ENCODE measurements around the gene KCTD19.

KCTD19 gene

DNA sequence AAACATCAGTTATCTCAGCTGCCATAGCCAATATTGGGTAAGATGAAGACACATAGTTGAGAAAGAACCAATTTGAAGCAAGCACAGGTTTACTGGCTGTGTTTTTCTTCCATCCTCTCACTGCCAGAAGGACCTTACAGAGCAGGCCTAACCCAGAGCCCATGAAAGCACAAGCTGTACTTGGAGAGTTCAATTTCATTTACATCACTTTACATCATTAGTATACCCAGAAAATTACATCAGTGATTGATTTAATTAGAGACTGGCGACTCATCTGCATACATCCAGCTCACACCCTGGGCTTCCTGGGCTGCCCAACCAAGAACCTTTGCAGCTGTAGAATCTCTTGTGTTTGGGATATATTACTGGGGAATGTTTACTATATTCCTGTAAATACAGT is 23.8 kb upstream of the KCTD19 start:
- no peak for FAIRE-seq
- DNase-seq (ENCODE audit: insufficient read length, low spot score), result no peak
- TF ChIP-seq SPI1 (IDR thresholded peaks at IDR 0.05; ENCODE audit: low read depth, low read length) (no peak), POLR2AphosphoS5 (IDR thresholded peaks at IDR 0.05; ENCODE audit: low read depth, low read length) (no peak), POLR2A (IDR thresholded peaks at IDR 0.05; ENCODE audit: low read depth, low read length) (no peak), POU2F2 (IDR thresholded peaks at IDR 0.05; ENCODE audit: low read depth, low read length) (no peak), TAF1 (IDR thresholded peaks at IDR 0.05; ENCODE audit: low read depth, low read length) (no peak), PAX5 (IDR thresholded peaks at IDR 0.05; ENCODE audit: insufficient read depth, low read length, severe bottlenecking) (no peak)

DNA sequence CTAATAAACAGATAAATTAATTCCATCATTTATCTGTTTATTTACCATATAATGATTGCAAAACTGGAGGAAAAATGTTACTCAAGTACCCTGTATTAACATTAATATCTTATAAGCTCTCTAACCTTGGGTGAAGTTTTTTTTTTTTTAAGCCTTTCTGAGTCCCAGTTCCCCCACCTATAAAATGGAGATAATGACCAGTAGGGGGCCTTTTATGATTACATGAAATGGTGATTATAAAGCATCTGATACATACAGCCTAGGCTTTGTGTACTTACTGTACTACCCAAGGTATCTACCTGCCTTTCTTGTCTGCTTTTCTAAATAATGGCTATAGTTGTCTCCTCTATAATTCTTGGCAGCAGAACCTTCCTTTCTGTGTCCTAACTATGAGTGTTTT is 22.6 kb upstream of the KCTD19 start:
- no peak for DNase-seq (ENCODE audit: insufficient read length, low spot score)

DNA sequence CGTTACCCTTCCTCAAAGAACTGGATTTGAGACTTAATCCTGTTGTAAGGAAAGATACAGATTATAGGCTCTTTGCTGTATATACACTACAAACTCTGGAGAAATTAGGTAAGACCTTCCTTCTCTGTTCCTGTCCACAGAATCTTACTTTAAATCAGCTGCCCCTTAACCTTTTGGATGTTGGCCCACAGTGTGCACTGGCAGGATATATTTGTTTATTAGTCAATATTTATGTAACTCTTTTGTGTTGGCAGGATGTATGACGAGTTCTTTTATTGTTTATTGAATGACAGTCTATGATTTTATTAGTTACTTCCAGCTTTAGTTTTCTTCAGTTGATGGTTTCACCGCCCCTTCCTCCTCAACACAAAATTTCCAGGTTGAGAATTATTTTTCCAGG is 19.8 kb upstream of the KCTD19 start:
- TF ChIP-seq PAX5 (IDR thresholded peaks at IDR 0.05; ENCODE audit: insufficient read depth, low read length, severe bottlenecking), result no peak
- no peak for TF ChIP-seq POLR2AphosphoS5 (IDR thresholded peaks at IDR 0.05; ENCODE audit: low read depth, low read length)
- no peak for TF ChIP-seq TAF1 (IDR thresholded peaks at IDR 0.05; ENCODE audit: low read depth, low read length)
- TF ChIP-seq SPI1 (IDR thresholded peaks at IDR 0.05; ENCODE audit: low read depth, low read length), result no peak
- no peak for TF ChIP-seq POLR2A (IDR thresholded peaks at IDR 0.05; ENCODE audit: low read depth, low read length)
- no peak for TF ChIP-seq POU2F2 (IDR thresholded peaks at IDR 0.05; ENCODE audit: low read depth, low read length)
- DNase-seq (ENCODE audit: insufficient read length, low spot score), result no peak
- FAIRE-seq, result no peak

More for the DNA sequence above, 22.6 kb upstream of the KCTD19 start:
- TF ChIP-seq SPI1 (IDR thresholded peaks at IDR 0.05; ENCODE audit: low read depth, low read length), result no peak
- no peak for TF ChIP-seq TAF1 (IDR thresholded peaks at IDR 0.05; ENCODE audit: low read depth, low read length)
- TF ChIP-seq POLR2AphosphoS5 (IDR thresholded peaks at IDR 0.05; ENCODE audit: low read depth, low read length), result no peak
- TF ChIP-seq PAX5 (IDR thresholded peaks at IDR 0.05; ENCODE audit: insufficient read depth, low read length, severe bottlenecking), result no peak
- TF ChIP-seq POLR2A (IDR thresholded peaks at IDR 0.05; ENCODE audit: low read depth, low read length), result no peak
- TF ChIP-seq POU2F2 (IDR thresholded peaks at IDR 0.05; ENCODE audit: low read depth, low read length), result no peak
- no peak for FAIRE-seq

DNA sequence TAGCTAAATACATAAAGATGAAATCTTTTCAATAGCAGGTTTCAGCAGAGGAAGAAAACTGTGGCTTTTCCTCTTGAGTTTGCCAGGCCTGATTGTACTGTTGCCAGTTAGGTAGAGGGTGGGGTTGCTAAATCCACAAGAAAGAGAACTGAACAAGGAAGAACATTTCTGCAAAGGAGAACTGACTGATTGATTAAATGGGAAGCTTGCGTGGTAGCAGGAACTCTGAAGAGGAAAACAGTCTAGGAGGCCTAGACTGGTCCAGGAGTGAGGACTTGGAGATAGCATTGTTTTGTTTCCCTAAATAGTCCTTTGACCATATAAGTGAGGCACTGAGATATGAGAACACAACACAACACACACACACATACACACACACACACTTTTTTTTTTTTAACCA is 18.9 kb upstream of the KCTD19 start:
- FAIRE-seq, result no peak

GRCh38 chr16:67342616-67343015 is 16.1 kb upstream of the KCTD19 start:
- DNase-seq (ENCODE audit: insufficient read length, low spot score) (no peak), FAIRE-seq (no peak)
- TF ChIP-seq POU2F2 (IDR thresholded peaks at IDR 0.05; ENCODE audit: low read depth, low read length) (no peak), SPI1 (IDR thresholded peaks at IDR 0.05; ENCODE audit: low read depth, low read length) (no peak), TAF1 (IDR thresholded peaks at IDR 0.05; ENCODE audit: low read depth, low read length) (no peak), POLR2A (IDR thresholded peaks at IDR 0.05; ENCODE audit: low read depth, low read length) (no peak), PAX5 (IDR thresholded peaks at IDR 0.05; ENCODE audit: insufficient read depth, low read length, severe bottlenecking) (no peak), POLR2AphosphoS5 (IDR thresholded peaks at IDR 0.05; ENCODE audit: low read depth, low read length) (no peak)

More for the DNA sequence above, 18.9 kb upstream of the KCTD19 start:
- TF ChIP-seq POLR2A (IDR thresholded peaks at IDR 0.05; ENCODE audit: low read depth, low read length) (no peak), PAX5 (IDR thresholded peaks at IDR 0.05; ENCODE audit: insufficient read depth, low read length, severe bottlenecking) (no peak), POU2F2 (IDR thresholded peaks at IDR 0.05; ENCODE audit: low read depth, low read length) (no peak), TAF1 (IDR thresholded peaks at IDR 0.05; ENCODE audit: low read depth, low read length) (no peak), POLR2AphosphoS5 (IDR thresholded peaks at IDR 0.05; ENCODE audit: low read depth, low read length) (no peak), SPI1 (IDR thresholded peaks at IDR 0.05; ENCODE audit: low read depth, low read length) (no peak)
- no peak for DNase-seq (ENCODE audit: insufficient read length, low spot score)

DNA sequence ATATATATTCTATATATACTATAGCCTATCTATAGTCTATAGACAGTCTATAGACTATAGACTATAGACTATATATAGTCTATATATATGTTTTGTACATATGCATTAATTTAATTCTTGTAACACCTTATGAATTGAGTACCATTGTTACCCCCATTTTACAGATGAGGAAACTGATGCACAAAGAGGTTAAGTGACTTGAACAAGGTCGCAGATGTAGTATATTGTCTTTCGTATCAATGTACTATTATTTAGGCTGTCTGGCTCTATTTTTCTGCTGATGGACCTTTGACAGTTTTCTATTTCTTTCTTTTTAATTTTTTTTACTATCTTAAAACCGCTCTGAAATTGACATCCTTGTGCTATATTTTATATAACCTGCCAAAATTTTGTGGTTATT is 14.7 kb upstream of the KCTD19 start:
- no peak for DNase-seq (ENCODE audit: insufficient read length, low spot score)
- FAIRE-seq, result no peak
- no peak for TF ChIP-seq SPI1 (IDR thresholded peaks at IDR 0.05; ENCODE audit: low read depth, low read length)
- TF ChIP-seq POLR2A (IDR thresholded peaks at IDR 0.05; ENCODE audit: low read depth, low read length), result no peak
- no peak for TF ChIP-seq POLR2AphosphoS5 (IDR thresholded peaks at IDR 0.05; ENCODE audit: low read depth, low read length)
- no peak for TF ChIP-seq PAX5 (IDR thresholded peaks at IDR 0.05; ENCODE audit: insufficient read depth, low read length, severe bottlenecking)
- no peak for TF ChIP-seq TAF1 (IDR thresholded peaks at IDR 0.05; ENCODE audit: low read depth, low read length)
- TF ChIP-seq POU2F2 (IDR thresholded peaks at IDR 0.05; ENCODE audit: low read depth, low read length), result no peak

DNA sequence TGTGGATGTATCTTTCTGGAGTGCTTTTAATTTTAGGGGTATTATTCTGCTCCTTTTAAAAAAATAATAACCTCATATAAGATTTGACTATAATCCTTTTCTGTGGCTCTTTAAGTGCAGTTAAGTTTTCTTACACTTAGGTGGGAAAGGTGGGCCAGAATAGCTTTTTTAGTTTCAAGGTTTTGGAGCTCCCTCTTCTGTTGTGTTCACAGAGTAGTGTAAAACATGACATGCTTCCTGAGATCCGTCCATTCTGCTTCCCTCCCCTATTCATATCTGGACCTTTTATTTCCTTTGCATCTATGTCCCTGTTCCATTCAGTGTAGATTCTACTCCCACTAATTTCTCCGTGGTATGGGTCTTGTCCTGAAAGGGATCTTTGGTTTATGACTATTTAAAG is 12.9 kb upstream of the KCTD19 start:
- DNase-seq (ENCODE audit: insufficient read length, low spot score), result no peak
- TF ChIP-seq PAX5 (IDR thresholded peaks at IDR 0.05; ENCODE audit: insufficient read depth, low read length, severe bottlenecking), result no peak
- TF ChIP-seq POU2F2 (IDR thresholded peaks at IDR 0.05; ENCODE audit: low read depth, low read length), result no peak
- no peak for TF ChIP-seq SPI1 (IDR thresholded peaks at IDR 0.05; ENCODE audit: low read depth, low read length)
- TF ChIP-seq TAF1 (IDR thresholded peaks at IDR 0.05; ENCODE audit: low read depth, low read length), result no peak
- no peak for TF ChIP-seq POLR2AphosphoS5 (IDR thresholded peaks at IDR 0.05; ENCODE audit: low read depth, low read length)
- FAIRE-seq, result no peak

GRCh38 chr16:67336648-67337047 is 10.1 kb upstream of the KCTD19 start:
- DNase-seq (ENCODE audit: insufficient read length, low spot score), result no peak
- TF ChIP-seq POLR2A (IDR thresholded peaks at IDR 0.05; ENCODE audit: low read depth, low read length), result no peak
- no peak for TF ChIP-seq POU2F2 (IDR thresholded peaks at IDR 0.05; ENCODE audit: low read depth, low read length)
- TF ChIP-seq SPI1 (IDR thresholded peaks at IDR 0.05; ENCODE audit: low read depth, low read length), result no peak
- no peak for TF ChIP-seq POLR2AphosphoS5 (IDR thresholded peaks at IDR 0.05; ENCODE audit: low read depth, low read length)
- no peak for TF ChIP-seq TAF1 (IDR thresholded peaks at IDR 0.05; ENCODE audit: low read depth, low read length)
- TF ChIP-seq PAX5 (IDR thresholded peaks at IDR 0.05; ENCODE audit: insufficient read depth, low read length, severe bottlenecking), result no peak
- FAIRE-seq, result no peak

DNA sequence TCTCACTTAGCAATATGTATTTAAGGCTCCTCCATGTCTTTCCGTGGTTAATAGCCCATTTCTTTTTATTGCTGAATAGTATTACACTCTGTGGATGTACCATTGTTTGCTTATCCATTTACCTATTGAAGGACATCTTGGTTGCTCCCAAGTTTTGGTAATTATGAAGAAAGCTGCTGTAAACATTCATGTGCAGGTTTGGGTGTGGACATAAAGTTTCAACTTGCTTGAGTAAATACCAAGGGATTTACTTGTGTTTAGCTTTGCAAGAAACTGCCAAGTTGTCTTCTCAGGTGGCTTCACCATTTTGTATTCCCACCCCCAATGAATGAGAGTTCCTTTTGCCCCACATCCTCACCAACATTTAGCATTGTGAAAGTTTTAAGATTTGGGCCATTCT is 9.6 kb upstream of the KCTD19 start:
- TF ChIP-seq TAF1 (IDR thresholded peaks at IDR 0.05; ENCODE audit: low read depth, low read length) (no peak), PAX5 (IDR thresholded peaks at IDR 0.05; ENCODE audit: insufficient read depth, low read length, severe bottlenecking) (no peak), SPI1 (IDR thresholded peaks at IDR 0.05; ENCODE audit: low read depth, low read length) (no peak), POU2F2 (IDR thresholded peaks at IDR 0.05; ENCODE audit: low read depth, low read length) (no peak), POLR2A (IDR thresholded peaks at IDR 0.05; ENCODE audit: low read depth, low read length) (no peak), POLR2AphosphoS5 (IDR thresholded peaks at IDR 0.05; ENCODE audit: low read depth, low read length) (no peak)
- FAIRE-seq, result no peak
- no peak for DNase-seq (ENCODE audit: insufficient read length, low spot score)

- TF ChIP-seq POU2F2 (IDR thresholded peaks at IDR 0.05; ENCODE audit: low read depth, low read length) (no peak), SPI1 (IDR thresholded peaks at IDR 0.05; ENCODE audit: low read depth, low read length) (no peak), TAF1 (IDR thresholded peaks at IDR 0.05; ENCODE audit: low read depth, low read length) (no peak), POLR2AphosphoS5 (IDR thresholded peaks at IDR 0.05; ENCODE audit: low read depth, low read length) (no peak), POLR2A (IDR thresholded peaks at IDR 0.05; ENCODE audit: low read depth, low read length) (no peak), PAX5 (IDR thresholded peaks at IDR 0.05; ENCODE audit: insufficient read depth, low read length, severe bottlenecking) (no peak)
- no peak for DNase-seq (ENCODE audit: insufficient read length, low spot score)
- FAIRE-seq, result no peak
Measured at GRCh38 chr16:67333315-67333714, 6.8 kb upstream of the KCTD19 start.

Data from GM12891 (cell line).